GM12875 (cell line): Measurements from ENCODE around the gene MRPS18A.

Experiments used
- H3K4me3 ChIP-seq: one replicate; pipeline ENCODE4 v1.5.1; 2011; ENCODE audit warnings: low read depth, low read length, control low read depth
- CTCF ChIP-seq: IDR thresholded peaks from 2 replicates; pipeline ENCODE4 v1.5.1; 2011; ENCODE audit warnings: low read depth, mild to moderate bottlenecking, control low read depth, inconsistent platforms, low read length, moderate library complexity, borderline replicate concordance; ENCODE audit not compliant: insufficient read depth

Gene MRPS18A

GRCh38 chr6:43717389-43717788 is 29.8 kb upstream of the MRPS18A start:
- no peak overlapping the region for H3K4me3 ChIP-seq
- no peak for TF ChIP-seq CTCF

GRCh38 chr6:43716099-43716498 is 28.5 kb upstream of the MRPS18A start:
- no peak overlapping the region for H3K4me3 ChIP-seq
- no peak for TF ChIP-seq CTCF

- H3K4me3 ChIP-seq: no peak overlapping the region
- TF ChIP-seq CTCF: no peak
These were observed 27.6 kb upstream of the MRPS18A start for GRCh38 chr6:43715056-43715788.

GRCh38 chr6:43714311-43715055 is 26.9 kb upstream of the MRPS18A start:
- TF ChIP-seq CTCF: no peak
- H3K4me3 ChIP-seq: no peak overlapping the region

GRCh38 chr6:43713643-43714310 is 26.2 kb upstream of the MRPS18A start:
- no peak for TF ChIP-seq CTCF
- H3K4me3 ChIP-seq: no peak overlapping the region

GRCh38 chr6:43712579-43712978 is 25.0 kb upstream of the MRPS18A start:
- no peak for TF ChIP-seq CTCF
- no peak overlapping the region for H3K4me3 ChIP-seq
